HG03378 (cell line): ENCODE measurements around the gene MYO3B.
"Not testable (repeated sequence)": the region's sequence is repeated elsewhere in the genome, so short reads cannot be mapped to it uniquely, and the experiment has no call there.

Experiments used
- ATAC-seq: cut with Tn5 transposase; IDR thresholded peaks from one replicate; pipeline ENCODE4 v1.9.1; 2021; ENCODE audit warnings: mild to moderate bottlenecking, moderate library complexity; ENCODE audit not compliant: unreplicated experiment

MYO3B gene

DNA sequence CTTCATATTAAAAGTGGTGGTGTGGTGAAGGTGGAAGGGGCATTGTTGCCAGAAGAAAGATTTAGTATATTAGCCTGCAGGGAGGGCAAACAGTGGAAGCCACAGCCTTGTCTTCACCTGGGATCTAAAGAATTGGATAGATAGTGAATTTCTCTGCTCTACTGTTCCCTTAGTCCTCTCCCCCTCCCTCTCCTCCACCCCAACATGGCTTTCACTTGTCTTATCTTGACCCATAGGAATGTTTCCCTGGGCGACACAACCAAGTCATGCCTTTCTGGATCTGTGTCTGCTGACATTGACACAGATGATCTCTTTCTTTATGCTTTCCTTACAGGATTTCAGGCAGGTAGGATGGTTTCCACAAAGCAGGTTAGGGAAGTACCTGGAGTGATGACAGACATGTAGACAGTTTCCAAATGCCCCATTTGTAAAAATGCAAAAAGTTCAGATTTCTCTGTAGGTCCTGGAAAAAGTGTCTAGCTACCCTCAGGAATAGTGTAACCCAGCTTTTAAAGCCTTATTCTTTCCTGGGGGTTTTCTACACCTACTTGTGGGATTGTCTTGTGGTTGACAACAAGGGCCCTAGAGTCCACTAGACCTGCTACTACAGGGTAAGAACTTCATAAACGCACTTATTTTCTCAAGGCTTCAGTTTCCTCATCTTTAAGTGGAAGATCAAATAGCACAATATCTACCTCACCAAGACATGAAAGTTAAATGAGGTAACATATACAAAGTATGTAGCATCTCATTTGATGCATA lies 353.0 kb downstream of the MYO3B start:
- no peak for ATAC-seq

DNA sequence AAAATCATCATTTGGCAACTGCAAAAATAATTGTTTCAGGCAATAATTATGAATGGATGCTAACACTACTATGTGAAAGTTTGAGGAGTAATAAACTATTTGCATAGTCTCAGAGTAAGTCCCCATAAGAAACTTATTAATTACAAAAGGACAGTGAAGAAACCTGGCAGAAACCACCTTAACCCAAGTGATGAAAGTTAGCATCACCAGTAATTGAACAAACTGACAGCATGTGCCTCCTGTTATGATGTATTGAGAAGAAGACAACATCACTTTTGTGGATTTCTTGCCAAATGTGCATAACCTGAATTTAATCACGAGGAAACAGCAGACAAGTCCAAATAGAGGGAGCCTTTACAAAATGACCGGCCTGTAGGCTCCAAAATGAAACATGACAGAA lies 353.9 kb downstream of the MYO3B start:
- ATAC-seq = no peak

DNA sequence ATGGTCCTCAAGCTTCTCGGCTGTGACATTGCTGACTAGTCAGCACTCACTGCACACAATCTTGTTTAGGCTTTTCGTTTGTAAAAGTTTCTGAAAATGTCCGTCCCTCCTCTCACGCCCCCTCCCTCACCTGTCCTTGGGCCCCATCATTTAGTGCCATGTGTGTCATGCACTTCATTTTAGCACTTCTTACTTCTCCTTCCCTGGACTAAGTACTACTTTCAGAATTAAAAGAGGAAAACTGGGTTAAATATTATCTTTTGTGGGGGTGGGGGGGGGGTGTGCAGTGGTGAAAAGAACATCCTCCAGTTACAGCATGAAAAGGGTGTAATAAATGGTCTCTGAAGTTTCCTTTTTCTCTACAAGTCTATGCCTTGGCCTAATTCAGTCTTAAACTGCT lies 355.2 kb downstream of the MYO3B start:
- no peak for ATAC-seq

DNA sequence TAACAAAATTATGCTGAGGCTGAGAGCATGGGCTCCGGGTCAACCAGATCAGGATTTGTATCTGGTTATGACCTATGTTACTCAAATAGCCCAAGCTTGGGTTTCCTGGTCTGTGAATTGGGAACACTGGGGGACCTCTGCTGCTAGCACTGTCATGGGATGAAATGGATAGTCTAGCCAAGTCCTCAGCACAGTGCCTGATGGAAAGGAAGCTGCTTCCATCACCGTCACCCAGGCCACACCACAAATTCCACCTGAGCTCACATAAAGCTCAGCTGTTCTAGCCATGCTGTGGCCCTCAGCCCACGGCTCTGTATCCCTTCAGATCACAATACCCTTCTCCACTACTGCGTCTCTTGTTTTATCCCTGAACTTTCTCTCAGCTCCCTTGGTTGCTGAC lies 357.6 kb downstream of the MYO3B start:
- no peak for ATAC-seq

DNA sequence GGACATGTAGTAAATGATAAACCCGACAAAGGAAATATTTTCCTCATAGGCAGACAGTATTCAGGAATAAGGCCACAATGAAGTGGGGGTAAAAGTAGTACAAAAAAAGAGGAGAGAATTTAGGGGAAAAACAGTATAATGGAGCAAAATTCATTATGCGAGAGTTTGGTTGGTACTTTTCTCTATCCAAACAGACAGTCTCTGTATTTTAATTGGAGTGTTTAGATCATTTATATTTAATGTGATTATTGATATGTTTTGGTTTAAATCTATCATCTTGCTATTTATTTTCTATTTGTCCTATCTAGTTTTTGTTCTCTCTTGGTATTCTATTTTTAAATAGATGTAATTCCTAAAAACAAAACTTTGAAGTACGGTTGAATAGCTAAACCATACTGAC lies 366.9 kb downstream of the MYO3B start:
- ATAC-seq = no peak

DNA sequence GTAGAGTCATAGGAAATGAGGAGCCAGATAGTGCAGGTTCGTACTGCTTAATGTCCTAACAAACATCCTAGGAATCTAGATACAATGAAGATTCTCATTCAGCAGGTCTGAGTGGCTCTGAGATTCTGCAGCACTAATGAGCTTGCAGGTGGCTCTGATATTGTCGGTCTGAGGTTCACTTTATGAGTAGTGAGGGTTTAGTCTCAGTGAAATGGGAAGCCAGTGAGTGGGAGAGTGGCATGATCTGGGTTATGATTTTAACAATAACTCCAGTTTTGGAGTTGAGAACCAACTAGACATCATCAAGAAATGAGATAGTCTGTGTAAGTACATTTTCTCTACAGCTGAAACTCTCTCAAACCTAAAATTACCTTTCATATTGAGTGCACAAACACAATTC lies 370.4 kb downstream of the MYO3B start:
- ATAC-seq = no peak

DNA sequence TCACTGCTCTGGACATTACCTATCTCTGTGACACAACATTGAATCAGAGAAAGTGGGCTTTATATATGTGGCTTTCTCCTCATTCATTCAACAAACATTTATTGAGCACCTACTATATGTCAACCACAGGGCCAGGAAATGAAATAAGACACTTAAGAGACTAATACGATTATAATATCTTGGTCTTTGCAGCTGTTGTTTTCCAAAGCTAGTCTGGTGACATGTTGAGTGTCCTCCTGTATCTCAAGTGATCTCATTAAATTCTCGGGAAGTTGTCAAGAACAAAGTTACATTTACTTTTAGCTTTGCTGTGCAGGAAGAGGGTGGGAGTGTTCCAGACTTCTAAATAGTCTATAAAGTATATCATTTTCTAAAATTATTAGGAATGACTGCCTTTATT lies 372.6 kb downstream of the MYO3B start:
- ATAC-seq = no peak

DNA sequence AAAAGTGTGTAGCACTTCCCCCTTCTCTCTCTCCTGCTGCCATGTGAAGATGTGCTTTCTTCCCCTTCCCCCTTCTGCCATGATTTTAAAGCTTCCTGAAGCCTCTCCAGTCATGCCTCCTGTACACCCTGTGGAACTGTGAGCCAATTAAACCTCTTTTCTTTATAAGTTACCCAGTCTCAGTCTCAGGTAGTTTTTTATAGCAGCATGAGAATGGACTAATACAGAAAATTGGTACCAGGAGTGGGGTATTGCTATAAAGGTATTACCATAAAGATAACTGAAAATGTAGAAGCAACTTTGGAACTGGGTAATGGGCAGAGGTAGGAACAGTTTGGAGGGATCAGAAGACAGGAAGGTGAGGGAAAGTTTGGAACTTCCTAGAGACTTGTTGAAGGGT lies 374.0 kb downstream of the MYO3B start:
- ATAC-seq = not testable (repeated sequence)

DNA sequence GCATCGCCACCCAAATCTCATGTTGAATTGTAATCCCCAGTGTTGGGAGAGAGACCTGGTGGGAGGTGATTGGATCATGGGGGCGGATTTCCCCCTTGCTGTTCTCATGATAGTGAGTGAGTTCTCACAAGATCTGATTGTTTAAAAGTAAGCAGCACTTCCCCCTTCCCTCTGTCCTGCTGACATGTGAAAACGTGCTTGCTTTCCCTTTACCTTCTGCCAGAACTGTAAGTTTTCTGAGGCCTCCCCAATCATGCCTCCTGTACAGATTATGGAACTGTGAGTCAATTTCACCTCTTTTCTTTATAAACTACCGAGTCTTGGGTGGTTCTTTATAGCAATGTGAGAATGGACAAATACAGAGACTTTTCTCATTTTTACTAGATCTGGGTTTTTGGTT lies 375.8 kb downstream of the MYO3B start:
- ATAC-seq = no peak

DNA sequence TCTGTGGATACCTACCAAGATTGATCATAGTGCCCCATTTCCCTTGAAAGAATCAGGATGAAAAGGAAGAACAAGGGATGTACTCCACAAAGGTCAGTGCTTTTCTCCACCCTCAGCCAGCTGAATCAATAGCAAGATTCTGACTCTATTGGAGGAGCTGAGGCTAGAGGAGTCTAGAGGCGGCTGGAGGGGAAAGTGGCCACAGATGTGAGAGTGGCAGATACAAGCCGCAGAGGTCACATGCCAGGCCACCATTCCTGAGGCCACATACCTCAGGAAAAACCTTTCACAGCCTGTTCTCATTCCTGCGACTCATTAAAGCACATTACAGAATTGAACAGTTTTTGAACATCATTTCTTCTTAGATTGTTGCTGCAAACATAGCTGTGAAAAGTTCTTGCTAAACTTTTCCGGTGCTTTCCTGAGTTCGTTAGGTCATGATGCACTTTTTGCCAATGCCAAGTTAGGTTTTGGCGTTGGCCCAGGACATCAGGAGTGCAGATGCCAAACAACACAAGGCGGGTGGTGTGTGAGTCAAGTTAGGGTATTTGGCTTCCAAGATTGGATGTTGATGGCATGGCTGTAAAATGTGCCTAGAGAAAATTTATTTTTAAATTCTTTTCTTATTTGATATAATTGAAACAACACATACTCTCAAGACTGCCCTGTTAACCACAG lies 376.5 kb downstream of the MYO3B start:
- no peak for ATAC-seq

DNA sequence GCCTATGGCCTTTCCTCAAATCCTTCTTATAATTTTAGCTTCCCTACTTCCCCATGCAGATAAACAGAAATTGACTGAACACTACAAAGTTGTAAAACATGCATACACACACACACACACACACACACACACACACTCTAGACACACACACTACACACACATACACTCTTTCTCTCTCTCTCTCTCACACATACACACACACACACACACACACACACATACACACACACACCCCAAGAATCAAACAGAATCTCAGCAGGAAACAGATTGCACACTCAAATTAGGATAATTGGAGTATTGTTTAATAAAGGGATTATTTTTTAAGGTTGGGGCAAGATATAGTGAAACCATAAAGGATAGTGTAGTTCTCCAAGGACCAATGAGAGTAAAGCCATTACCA lies 385.0 kb downstream of the MYO3B start:
- no peak for ATAC-seq

DNA sequence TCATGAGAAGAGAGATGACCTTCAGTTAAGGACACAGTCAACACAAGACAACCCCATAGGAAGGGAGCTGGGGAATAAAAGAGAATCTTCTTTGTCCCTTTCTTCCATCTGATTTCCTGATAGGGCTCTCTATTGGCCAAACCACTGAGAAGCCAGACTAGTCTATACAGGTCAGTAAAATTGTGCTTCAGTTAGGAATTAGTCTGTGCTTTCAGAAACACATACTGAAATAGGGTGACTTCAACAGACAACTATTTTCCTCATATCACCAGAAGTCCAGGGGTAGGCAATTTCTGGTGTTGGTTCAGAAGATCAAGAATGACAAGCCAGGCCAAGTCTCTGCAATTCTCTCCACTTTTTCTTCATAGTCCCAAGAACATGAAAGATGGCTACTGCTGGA lies 385.5 kb downstream of the MYO3B start:
- ATAC-seq = no peak

DNA sequence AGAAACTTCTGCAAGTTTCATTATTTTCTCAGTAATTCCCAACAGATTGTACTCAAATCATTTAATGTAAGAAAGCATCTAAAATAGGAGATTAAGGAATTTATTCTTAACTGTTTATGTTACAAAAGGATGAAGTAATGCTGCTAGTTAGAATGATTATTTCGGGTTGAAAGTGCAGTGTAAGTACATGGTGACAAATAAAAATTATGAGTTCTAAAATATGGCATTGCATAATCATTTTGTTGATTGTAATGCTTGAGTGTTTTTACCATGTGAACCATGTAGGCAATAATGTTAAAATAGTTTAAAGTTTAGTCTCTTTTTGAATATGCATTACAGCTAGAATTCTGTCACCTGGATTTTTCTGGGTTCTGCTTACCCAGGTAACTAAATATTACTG lies 388.2 kb downstream of the MYO3B start:
- ATAC-seq = no peak

DNA sequence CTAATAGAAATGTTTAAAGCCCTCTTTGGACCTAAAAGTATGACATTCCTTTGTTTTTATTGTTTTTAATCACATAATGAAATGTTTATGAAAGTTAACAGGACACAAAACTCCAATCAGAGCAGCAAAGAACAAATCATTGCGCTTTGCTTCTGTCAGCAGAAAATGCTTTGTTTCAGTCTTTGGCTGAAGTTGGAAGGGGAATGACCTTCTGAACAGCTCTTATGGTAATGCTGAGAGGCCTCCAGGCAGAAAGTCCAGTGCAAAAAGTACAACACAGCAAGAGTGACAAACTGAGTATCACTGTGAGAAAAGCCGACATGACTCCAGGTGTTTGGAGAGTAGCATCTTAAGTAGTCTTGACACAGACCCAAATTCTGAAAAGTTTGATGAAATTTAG lies 389.5 kb downstream of the MYO3B start:
- no peak for ATAC-seq

DNA sequence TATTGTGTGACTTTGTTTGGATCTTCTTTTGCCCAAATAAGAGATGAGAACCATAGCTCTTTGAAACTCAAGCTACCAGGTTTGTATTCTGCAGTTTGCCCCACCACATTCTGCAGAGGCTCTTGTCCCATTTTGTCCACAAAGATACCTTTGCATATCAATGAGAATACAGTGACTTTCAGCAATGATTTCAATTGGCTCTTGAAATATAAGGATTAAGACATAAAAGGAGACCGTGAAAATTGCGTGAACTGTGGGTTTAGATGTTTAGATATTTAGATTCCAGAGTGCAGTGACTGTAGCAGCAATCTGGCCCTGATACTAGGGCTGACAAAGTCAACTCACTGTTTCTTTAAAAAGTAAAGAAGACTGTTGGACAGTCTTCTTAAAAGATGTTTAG lies 390.6 kb downstream of the MYO3B start:
- no peak for ATAC-seq

DNA sequence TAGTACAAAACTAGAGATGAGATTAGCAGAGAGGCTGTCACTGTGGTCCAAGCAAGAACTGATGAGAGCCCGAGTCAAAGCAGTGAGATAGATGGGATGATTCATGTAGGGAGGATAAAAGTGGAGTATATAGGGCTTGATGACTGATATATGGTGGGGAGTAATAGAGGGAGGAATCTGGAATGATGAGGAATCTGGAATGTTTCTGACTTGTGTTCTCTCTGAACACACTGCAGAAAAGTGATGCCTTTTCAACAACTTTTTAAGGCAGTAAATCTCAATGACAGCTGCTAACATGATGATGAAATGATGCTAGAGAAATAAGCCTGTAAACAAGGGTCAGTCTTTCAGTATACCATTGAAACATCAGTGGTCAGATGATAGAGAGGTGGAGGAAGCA lies 393.7 kb downstream of the MYO3B start:
- no peak for ATAC-seq

DNA sequence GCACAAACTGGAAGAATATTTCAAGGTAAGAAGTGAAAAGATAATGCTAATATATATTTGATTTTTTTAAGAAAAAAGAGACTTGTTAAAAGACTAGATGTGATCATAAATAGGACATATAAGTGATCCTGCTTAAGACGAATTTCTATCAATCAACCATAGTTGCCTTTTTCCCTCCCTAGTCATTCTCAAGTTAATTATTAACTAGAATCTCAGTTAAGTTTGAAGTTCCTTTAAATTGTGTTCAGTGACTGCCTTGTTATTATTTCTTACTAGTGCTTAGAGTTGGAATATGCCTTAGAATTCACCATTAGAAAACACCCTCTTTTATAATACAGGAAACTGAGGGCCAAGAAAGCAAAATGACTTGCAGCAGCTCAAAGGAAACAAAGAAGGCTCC lies 395.7 kb downstream of the MYO3B start:
- ATAC-seq = no peak

DNA sequence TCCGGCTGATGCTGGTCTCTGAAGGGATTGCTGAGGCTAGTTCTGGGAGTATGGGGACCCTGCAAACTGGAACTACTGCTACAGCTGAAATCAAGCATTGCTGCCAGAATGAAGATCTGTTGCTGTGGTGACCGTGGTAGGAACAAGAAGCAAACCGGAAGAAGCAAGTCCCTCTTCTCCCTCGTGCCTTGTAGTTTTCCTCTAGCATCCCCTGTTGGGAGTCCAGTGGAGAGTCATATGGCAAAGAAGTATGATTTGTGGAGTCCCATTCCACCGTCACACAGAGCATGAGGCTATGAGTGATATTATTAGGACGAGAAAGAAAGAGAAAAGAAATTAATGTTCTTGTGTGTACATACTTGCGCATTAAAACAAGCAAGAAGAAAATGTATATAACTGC lies 398.3 kb downstream of the MYO3B start:
- no peak for ATAC-seq

DNA sequence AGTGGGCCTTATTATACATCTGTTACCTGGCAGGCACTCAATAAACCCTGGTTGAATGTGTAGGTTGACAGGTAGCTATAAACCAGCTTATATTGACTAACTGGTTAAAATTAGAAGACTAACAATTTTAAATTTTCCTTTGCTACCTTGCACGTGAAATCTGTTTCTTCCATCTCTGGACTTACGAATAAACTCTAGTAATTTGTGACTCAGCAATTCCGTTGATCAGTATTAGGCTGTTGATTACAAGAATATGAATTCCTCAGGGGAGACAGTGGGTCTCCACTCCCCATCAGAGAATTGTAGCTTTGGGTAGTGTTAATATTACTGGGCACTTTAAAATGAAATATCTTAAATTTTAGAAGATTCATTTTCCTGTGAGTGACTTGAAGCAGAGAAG lies 399.4 kb downstream of the MYO3B start:
- ATAC-seq = no peak

DNA sequence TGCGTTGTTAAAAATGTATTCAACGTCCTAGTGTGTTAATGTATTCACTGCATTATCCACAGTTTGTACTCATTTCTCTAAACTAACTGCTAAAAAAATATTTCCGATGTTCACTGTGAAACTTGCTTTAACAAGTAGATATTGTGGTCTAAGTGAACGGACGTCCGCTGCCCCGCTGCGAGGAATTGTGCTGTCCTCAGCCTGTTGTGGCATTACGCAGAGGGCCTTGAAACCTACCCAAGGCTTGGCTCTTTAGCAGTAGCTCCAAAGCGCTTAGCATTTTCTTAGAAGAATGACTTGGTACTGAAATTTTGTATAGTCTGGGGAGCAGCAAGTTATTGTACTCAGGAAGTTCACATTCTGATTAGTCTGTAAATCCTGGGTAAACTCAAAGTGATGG lies 400.7 kb downstream of the MYO3B start:
- no peak for ATAC-seq

DNA sequence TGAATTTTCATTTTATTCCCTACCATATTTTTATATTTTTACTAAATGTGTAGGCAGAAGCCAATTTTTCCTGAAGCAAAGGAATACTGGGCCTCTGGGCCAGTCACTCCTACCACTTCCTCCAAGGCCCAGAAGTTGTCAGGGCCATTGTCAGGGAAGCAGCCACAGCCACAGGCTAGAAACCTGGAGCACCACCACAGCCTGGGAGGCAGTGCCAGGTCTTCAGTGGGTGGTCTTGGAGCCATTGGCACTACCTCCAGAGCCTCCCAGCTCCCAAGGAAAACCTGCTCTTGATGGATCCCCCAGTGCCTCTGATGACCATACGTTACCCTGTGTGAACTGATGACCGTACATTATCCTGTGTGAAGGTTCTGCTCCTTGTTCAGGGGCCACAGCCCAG lies 401.6 kb downstream of the MYO3B start:
- no peak for ATAC-seq

DNA sequence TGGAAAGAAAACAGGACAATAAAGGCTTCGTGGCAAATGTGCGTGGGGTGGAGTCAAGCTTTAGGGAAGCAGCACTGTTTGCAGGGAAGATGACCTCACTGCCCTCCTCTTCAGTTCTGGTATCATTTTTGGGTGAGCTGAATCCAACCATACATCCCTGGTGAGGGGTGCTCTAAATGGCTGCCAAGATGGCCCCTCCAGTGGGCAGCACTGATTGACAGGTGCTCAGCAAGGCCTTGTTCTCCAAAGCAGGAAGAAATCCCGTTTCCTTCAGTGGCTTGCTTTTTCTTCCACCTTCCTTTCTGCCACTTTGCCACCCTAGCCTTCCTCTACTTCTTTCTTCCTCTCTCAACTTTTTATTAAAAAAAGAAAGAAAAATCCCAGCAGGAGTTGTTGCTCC lies 404.4 kb downstream of the MYO3B start:
- no peak for ATAC-seq
